ENCODE measurements around the gene CRK.

GRCh38 chr17:1438593-1439083, 17.4 kb downstream of the CRK start:
- TF ChIP-seq SP1 (IDR thresholded peaks at IDR 0.05) (no peak), ZNF384 (IDR thresholded peaks at IDR 0.05) (no peak), HDGF (IDR thresholded peaks at IDR 0.05; ENCODE audit: borderline replicate concordance) (no peak), ARNT (IDR thresholded peaks at IDR 0.05) (no peak)

All from HEK293T (cell line).